C1 segment of cervical spinal cord (tissue), 14 donors: ENCODE results near the gene MBD3L2.
"Not testable (repeated sequence)": the region's sequence is repeated elsewhere in the genome, so short reads cannot be mapped to it uniquely, and the experiment has no call there.

Experiments used
- DNase-seq, 14 donors: peaks; one replicate each; lab custom pipeline; 2025; lab: John Stamatoyannopoulos, UW

Gene MBD3L2

DNA sequence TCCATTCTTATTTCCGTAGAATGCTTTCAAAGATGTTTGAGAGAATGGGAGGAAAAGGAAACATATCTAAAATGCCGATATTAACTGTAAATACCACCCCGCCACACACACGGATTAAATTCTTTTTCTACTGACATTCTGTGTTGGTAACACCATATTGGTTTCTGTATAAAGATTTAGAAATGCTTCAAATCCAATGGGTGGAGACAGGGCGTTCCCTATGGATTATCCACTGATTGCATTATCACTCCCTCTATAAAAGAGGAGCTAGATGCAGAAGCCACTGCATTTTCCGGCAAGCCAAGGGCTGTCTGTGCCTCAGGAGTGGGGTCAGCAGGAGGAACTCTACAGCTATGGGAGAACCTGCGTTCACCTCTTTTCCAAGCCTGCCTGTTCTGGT, at the start of gene MBD3L2:
TSS of gene MBD3L2 (plus strand) at position 301 of the 400 bp plus-strand sequence. CDS start at position 354, 53 bp downstream.
- not testable (repeated sequence) for DNase-seq

DNA sequence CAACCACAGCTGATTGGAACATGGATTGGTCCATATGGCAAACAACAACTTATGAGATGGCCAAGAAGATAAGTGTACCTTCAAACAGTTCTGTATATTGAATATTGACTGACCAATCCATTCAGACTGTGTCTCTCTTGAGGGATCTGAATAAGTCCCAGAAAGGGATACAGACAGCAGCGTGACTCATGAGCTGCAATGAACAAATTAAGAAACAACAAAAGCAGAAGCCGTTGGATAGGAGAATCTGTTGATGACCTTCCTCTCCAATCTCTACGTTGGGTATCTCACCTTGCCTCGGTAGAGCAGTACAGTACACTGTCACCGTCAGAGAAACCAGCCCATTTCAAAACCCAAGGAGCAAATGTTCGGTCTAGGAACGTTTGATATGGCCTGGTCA, 49.2 kb upstream of the MBD3L2 start:
- DNase-seq: no peak

DNA sequence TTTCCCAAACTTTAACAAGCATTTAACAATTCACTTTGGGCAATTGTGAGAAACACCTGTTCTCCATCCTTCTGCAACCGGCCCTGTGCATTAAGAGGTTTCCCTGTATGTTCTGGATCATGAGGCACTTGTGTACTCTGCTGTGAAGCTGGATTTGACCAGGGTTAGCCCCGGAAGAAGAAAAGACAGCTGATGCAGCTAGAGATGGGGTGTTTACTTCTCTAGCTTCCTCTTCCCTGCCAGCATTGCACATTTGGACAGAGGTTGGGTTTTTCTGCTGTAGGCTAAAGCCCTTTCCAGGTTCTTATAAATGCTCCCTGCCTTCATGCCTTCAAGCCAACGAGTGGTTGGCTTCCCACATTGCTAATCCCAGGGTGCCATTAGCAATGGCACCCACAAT, 48.8 kb upstream of the MBD3L2 start:
- DNase-seq: no peak

DNA sequence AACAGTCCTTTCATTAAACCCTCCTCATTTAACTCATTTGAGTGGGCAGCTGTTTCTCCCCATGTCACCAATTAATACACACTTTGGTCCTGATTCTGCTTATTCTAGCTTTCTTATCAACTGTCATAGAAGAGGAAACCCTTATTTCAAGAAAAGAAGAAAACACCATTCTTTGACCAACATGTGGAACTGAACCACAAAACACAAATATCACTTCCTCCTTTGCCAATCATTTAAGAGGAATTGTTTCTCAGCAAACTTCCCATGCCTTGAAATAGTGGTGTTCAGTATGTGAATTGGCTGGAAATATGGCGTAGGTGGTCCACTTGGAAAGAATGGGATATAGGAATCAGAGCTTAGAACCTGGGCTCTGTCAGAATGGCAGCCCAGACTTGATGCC, 48.3 kb upstream of the MBD3L2 start:
- no peak for DNase-seq

DNA sequence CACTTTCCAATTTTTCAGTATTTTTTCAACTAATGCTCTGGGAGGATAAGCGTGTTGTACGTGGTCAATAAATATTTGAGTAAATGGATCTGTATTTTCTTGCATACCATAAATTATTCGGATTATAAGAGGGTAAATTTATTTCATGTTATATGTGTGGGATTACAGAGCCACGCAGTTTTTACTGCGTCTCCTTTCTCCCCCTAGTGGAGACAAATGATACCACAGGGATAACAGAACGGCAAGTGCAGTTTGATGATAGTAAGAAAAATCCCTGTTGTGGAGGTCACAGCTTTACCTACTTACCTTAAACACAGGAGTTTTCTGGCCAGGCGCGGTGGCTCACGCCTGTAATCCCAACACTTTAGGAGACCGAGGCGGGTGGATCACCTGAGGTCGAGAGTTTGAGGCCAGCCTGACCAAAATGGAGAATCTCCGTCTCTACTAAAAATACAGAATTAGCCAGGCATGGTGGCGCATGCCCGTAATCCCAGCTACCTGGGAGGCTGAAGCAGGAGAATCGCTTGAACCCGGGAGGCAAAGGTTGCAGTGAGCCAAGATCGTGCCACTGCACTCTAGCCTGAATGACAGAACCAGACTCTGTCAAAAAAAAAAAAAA, 44.7 kb upstream of the MBD3L2 start:
- DNase-seq: no peak

DNA sequence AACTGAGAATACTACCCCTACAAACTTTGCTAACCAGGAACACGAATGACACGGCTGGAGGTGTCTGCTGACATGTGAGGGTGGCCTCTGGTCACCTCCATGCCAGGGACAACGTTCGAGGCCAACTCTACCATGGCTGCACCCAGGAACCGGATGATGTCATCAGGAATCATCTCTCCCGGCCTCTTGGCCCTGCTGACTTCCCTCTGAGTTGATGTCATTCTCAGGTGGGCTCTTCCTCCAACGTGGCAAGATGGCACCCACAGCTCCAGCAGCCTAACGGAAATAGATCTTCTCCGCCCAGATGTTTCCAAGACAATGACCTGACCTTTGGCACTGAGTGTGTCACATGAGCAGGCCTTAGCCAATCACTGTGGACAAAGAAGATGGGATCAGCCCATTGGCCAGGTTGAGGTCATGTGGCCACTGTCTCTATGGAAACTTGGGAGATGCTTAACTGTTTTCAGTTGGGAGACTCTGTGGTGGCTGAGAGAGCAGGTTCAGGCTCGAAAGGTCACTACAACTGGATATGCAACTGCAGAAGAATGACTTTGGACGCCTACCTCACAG, 42.9 kb upstream of the MBD3L2 start:
- no peak for DNase-seq

DNA sequence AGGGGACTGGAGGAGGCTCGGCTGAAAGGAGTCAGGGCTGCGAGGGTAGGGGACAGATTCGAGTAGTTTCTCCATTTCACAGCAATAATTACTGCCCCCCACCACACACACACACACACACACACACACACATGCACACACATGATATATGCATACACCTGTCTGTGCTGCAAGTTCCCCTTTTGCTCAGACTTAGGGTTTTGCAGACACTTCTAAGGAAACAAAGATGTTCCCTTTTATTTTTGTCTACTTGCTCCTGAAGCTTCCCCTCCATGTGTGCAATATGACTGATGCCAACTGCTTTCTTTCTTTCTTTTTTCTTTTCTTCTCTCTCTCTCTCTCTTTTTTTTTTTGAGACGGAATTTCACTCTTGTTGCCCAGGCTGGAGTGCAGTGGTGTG, 41.3 kb upstream of the MBD3L2 start:
- DNase-seq: no peak

DNA sequence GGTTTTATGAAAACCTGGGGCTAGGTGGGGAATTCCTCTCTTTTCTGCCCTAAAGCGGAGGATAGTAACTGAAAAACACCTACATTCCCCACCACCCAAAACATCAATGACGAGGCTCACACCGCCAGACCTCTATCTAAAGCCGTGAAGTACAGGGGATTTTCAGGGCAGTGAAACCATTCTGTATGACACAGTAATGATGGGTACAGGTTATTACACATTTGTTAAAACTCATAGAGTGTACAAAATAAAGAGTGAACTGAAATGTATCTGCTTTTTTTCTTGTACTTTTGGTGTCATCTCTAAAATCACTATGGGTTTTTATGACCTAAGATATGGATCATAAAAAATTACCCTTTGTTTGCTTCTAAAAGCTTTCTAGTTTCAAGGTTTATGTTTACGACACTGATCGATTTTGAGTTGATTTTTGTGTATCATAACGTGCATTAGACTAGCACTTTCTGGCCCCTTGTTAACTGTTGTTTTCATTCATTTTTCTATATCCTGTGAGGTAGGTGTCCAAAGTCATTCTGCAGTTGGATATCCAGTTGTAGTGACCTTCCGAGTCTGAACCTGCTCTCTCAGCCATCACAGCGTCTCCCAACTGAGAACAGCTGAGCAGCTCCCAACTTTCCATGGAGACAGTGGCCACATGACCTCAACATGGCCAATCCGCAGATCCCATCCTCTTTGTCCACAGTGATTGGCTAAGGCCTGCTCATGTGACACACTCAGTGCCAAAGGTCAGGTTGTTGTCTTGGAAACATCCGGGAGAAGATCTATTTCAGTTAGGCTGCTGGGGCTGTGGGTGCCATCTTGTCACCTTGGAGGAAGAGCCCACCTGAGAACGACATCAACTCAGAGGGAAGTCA, 38.2 kb upstream of the MBD3L2 start:
- DNase-seq: no peak

DNA sequence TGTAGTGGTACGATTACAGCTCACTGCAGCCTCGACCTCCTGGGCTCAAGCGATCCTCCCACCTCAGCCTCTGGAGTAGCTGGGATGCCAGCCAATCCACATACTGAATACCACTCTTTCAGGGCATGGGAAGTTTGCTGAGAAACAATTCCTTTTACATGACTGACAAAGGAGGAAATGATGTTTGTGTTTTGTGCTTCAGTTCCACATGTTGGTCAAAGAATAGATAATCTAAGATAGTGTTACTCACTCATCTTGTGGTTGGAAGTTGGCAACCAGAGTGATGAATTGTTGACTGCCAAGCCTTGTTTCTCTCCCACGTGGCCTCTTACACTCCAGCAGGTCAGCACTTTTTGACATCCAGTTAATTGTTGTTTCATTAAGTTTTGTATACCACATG, 35.4 kb upstream of the MBD3L2 start:
- DNase-seq: no peak

DNA sequence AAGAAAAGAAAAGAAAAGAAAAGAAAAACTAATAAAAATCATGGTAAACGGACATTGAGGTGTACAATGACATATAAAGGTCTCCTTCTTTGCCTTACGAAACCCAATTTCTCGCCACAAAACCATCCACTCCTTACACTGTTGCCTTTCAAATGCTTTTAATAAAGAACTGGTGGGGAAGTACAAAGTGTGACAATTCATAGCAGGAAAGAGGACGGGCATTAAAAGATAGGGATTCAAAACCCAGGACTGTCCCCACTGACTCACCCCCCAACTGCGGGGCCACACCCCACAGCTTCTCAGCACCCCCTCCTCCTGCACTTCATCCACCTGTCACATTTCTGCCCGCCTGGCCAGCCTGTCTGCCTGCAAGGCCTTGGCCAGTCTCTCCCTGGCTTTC, 30.3 kb upstream of the MBD3L2 start:
- DNase-seq: no peak

DNA sequence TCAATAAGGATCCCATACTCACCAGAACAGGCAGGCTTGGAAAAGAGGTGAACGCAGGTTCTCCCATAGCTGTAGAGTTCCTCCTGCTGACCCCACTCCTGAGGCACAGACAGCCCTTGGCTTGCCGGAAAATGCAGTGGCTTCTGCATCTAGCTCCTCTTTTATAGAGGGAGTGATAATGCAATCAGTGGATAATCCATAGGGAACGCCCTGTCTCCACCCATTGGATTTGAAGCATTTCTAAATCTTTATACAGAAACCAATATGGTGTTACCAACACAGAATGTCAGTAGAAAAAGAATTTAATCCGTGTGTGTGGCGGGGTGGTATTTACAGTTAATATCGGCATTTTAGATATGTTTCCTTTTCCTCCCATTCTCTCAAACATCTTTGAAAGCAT, 27.8 kb upstream of the MBD3L2 start, which contains the start of gene MBD3L2B:
TSS of gene MBD3L2B (minus strand) at position 101 of the 400 bp plus-strand sequence. CDS start at position 67, 34 bp downstream.
- DNase-seq: not testable (repeated sequence)

DNA sequence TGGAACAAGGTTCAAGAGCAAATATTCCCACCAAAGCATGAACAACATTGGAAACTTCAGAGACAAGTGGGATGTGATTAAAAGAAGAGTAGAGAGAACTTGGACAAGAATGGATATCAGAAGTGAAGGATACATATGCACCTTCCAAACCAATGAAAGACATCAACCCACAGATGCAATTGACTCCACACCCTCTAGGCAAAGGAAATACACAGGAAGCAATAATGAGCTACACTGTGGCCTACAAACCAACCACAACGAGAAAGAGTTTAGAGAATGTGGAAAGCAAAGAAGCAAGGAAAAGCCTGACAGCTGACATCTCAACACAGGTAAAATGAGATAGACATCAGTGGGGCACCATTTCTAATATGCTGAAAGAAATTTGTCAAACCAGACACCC, 20.3 kb upstream of the MBD3L2 start:
- not testable (repeated sequence) for DNase-seq

DNA sequence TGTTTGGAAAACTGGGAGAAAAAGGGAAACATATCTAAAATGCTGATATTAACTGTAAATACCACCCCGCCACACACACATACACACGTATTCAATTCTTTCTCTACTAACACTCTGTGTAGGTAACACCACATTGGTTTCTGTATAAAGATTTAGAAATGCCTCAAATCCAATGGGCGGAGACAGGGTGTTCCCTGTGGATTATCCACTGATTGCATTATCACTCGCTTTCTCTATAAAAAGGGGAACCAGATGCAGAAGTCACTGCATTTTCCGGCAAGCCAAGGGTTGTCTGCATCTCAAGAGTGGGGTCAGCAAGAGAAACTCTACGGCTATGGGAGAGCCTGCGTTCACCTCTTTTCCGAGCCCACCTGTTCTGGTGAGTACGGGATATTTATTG, 18.8 kb upstream of the MBD3L2 start, which contains the start of gene MBD3L5:
TSS of gene MBD3L5 (plus strand) at position 301 of the 400 bp plus-strand sequence. CDS start at position 335, 34 bp downstream.
- DNase-seq: not testable (repeated sequence)

DNA sequence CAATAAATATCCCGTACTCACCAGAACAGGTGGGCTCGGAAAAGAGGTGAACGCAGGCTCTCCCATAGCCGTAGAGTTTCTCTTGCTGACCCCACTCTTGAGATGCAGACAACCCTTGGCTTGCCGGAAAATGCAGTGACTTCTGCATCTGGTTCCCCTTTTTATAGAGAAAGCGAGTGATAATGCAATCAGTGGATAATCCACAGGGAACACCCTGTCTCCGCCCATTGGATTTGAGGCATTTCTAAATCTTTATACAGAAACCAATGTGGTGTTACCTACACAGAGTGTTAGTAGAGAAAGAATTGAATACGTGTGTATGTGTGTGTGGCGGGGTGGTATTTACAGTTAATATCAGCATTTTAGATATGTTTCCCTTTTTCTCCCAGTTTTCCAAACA, 9.0 kb upstream of the MBD3L2 start, which contains the start of gene MBD3L4:
TSS of gene MBD3L4 (minus strand) at position 101 of the 400 bp plus-strand sequence. CDS start at position 66, 35 bp downstream.
- not testable (repeated sequence) for DNase-seq

DNA sequence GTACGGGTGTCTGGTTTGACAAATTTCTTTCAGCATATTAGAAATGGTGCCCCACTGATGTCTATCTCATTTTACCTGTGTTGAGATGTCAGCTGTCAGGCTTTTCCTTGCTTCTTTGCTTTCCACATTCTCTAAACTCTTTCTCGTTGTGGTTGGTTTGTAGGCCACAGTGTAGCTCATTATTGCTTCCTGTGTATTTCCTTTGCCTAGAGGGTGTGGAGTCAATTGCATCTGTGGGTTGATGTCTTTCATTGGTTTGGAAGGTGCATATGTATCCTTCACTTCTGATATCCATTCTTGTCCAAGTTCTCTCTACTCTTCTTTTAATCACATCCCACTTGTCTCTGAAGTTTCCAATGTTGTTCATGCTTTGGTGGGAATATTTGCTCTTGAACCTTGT, 7.6 kb upstream of the MBD3L2 start:
- DNase-seq: not testable (repeated sequence)

DNA sequence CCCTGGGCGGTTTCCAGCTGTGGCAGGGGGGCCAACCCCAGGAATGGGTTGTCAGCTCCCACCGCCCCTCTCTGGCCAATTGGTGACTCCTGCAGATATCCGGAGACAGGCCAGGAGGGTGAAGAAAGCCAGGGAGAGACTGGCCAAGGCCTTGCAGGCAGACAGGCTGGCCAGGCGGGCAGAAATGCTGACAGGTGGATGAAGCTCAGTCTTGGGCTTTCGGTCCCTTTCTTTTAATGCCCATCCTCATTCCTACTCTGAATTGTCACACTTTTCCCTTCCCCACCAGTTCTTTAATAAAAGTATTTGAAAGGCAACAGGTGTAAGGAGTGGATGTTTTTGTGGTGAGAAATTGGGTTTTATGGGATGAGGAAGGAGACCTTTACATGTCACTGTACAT, 2.3 kb downstream of the MBD3L2 start:
- not testable (repeated sequence) for DNase-seq

DNA sequence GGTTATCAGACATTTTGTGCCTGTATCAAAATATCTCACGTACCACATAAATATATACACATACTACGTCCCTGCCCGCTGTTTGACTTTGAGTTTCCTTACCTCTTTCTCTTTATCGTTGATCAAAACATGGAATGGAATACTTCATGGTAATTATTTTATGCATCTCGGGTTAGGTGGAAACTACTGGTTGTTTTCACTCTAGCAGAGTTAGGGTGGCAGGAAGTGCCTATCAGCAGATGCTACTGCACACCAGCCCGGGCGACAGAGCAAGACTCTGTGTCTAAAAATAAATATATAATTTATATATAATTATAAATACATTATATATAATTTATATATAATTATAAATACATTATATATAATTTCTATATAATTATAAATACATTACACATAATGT, 3.8 kb downstream of the MBD3L2 start:
- DNase-seq: not testable (repeated sequence)

DNA sequence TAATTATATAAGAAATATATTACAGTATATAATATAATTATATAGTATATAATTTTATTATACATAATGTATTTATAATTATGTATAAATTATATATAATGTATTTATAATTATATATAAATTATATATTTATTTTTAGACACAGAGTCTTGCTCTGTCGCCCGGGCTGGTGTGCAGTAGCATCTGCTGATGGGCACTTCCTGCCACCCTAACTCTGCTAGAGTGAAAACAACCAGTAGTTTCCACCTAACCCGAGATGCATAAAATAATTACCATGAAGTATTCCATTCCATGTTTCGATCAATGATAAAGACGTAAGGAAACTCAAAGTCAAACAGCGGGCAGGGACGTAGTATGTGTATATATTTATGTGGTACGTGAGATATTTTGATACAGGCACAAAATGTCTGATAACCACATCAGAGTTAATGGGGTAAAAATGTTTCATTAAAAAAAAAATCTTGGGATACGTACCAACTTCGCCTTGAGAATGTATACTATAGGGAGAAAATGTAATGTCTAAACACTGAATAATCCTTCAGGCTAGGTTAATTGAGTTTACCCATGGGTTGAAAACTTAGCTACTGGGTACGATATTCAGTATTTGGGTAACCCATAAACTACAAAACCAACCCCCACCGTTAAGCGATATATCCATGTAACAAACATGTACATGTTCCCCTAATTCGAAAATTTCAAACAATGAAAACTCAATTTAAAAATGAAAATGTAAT, 5.7 kb downstream of the MBD3L2 start:
- DNase-seq: not testable (repeated sequence)

DNA sequence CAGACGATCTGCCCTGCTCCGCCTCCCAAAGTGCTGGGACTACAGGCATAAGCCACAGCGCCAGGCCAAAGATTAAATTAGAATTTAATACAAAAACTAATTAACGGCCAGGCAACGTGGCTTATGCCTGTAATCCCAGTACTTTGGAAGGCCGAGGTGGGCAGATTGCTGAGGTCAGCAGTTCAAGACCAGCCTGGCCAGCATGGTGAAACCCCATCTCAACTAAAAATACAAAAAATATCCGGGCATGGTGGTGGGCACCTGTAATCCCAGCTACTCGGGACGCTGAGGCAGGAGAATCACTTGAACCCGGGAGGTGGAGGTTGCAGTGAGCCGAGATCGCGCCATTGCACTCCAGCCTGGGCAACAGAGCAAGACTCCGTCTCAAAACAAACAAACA, 6.6 kb downstream of the MBD3L2 start:
- not testable (repeated sequence) for DNase-seq

DNA sequence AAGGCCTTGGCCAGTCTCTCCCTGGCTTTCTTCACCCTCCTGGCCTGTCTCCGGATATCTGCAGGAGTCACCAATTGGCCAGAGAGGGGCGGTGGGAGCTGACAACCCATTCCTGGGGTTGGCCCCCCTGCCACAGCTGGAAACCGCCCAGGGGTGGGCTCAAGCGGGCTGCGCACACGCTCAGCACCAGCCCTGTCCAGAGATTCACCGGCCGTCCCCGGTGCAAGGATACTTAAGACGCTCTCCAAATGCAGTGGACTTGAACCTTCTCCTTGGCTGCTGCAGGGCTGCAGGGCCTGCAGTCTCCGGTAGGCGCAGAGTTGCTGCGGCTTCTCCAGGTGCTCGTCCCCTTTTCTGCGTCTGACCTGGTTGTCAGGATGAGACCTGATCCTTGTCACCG, 7.2 kb downstream of the MBD3L2 start:
- DNase-seq: not testable (repeated sequence)

DNA sequence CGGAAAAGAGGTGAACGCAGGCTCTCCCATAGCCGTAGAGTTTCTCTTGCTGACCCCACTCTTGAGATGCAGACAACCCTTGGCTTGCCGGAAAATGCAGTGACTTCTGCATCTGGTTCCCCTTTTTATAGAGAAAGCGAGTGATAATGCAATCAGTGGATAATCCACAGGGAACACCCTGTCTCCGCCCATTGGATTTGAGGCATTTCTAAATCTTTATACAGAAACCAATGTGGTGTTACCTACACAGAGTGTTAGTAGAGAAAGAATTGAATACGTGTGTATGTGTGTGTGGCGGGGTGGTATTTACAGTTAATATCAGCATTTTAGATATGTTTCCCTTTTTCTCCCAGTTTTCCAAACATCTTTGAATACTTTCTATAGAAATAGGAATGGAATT, 9.5 kb downstream of the MBD3L2 start, which contains the start of gene MBD3L3:
TSS of gene MBD3L3 (minus strand) at position 101 of the 400 bp plus-strand sequence. CDS start at position 30, 71 bp downstream.
- not testable (repeated sequence) for DNase-seq
